GM21447 (cell line): ENCODE measurements around the gene AADACL2.

Source experiments
- ATAC-seq: cut with Tn5 transposase; IDR thresholded peaks from one replicate; pipeline ENCODE4 v1.9.1; 2021; ENCODE audit not compliant: unreplicated experiment

AADACL2 gene, protein sequence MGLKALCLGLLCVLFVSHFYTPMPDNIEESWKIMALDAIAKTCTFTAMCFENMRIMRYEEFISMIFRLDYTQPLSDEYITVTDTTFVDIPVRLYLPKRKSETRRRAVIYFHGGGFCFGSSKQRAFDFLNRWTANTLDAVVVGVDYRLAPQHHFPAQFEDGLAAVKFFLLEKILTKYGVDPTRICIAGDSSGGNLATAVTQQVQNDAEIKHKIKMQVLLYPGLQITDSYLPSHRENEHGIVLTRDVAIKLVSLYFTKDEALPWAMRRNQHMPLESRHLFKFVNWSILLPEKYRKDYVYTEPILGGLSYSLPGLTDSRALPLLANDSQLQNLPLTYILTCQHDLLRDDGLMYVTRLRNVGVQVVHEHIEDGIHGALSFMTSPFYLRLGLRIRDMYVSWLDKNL

DNA sequence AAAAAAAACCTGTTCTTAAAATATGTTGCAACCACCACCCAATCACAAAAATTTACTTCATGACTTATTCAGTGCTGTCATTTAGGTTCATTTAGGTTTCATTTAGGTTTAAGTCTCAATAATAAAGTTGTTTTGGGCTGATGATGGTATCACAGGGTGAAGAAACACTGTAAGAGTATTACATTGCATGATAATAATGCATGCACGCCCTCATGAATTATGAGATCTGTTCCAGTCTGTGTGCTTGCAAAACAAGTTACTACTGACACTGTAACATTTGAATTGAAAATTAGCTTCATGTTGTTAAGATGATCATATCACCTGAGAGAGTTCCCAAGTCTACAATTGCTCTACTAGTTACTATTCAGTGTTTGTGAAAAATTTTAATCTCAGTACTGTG, at the start of gene AADACL2:
AADACL2 (plus strand) TSS at position 315 of the 400 bp plus-strand sequence. CDS start 109 bp downstream, outside the sequence.
- ATAC-seq = no peak

DNA sequence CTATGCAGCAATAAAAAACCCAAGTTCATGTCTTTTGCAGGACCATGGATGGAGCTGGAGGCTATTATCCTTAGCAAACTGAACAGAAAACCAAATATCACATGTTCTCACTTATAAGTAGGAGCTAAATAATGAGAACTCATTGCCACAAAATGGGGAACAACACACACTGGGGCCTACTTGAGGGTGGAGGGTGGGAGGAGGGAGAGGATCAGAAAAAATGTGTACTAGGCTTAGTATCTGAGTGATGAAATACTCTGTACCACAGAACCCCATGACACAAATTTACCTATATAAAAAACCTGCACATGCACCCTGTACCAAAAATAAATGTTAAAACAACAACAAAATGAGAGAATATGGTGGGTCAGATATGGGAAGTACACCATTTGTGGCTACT, 49.6 kb upstream of the AADACL2 start:
- ATAC-seq = no peak

DNA sequence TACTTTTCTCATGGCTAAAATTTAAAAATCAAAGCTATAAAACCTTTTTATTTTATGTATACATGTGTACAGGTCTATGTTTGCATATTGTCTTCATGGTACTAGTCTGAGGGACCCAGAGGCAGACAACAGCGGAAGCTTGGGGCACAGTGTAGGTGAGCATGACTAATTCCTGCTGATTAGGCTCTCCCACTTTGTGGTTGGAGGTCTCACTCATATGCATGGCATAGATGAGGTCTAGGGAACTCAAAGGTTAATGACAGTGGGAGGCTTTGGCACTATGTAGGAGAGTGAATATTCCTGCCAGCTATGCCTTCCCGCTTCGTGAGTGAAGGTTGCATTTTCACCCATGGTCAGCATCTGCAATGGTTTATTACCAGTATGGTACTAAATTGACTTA, 47.5 kb upstream of the AADACL2 start:
- no peak for ATAC-seq

DNA sequence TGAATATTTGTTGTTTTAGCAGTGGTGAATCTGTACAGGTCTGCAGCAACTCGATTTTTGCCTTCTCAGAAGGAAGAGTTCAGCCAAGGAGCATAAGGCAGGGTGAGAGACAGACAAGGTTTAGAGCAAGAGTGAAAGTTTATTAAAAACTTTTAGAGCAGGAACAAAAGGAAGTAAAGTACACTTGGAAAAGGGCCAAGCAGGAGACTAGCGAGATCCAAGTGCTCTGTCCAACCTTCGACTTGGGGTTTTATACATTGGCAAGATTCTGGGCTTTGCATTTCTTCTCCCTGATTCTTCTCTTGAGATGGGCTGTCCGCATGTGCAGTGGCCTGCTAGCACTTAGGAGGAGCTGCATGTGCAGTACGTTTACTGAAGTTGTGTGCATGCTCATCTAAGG, 46.7 kb upstream of the AADACL2 start:
- ATAC-seq = no peak

DNA sequence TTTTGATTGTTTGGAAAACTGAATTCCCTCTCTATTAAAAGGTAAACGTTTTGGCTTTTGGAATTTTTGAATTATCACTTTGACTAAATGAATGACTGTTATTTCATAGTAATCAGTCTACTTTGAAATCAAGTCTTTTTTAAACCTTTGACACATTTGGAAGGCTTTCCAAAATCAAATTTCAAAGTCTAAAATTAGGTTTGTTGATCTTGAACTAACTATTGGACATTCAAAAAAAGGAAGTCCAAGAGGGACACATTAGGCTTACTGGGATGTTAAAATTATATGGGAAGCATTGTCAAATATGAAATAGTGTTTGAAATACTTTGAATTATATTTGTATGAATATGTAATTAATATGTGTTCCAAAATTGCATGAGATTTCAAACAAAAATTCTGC, 45.2 kb upstream of the AADACL2 start:
- ATAC-seq = no peak

DNA sequence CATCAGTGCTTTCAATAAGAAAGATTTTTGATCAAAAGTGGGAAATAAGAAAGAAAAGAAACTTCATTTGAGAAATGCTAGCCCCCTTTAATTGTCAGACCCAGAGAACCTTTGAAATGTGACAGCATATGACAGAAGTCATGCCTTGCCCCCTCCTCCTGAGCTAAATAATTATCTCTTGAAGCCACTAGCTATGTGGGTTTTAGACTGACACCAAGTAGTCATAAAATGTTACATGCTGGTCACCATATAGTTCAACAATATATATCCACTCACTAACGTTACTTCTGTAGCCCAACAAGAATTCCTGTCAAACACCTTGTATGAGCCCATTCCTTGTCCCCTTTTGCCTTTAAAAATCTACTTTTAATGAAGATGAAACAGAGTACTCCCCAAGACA, 43.1 kb upstream of the AADACL2 start:
- no peak for ATAC-seq

DNA sequence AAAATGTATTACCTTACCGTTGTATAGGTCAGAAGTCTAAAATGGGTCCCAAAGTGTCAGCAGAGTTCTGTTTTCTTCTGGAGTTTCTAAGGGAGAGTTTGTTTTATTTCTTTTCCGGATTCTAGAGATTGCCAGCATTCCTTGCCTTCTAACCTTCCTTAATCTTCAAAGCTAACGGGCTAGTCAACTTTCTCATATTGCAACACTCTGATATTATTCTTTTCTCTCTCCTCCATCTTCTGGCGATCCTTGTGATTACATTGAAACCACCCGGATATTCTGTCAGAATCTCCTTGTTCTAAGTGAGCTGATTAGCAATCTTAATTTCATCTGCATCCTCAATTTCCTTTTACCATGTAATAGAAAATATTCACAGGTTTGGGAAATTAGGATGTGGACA, 36.2 kb upstream of the AADACL2 start:
- ATAC-seq = no peak

DNA sequence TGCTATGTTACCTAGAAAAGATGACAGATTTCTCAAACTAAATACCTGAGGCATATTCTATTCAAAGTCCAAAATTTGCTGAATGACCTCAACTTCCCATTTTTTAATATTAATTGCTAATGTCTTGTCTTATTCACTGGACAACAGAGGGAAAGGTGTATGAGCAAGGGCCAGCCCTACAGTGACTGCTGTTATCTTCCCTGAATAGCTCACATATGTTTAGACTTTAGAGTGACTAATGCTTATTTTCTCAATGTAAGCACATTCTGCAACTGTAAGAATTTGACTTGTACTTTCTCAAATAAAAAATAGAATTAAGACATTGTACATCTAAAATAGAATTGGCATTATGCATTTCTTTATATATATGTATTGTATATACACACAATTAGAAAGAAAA, 26.5 kb upstream of the AADACL2 start:
- ATAC-seq = no peak

DNA sequence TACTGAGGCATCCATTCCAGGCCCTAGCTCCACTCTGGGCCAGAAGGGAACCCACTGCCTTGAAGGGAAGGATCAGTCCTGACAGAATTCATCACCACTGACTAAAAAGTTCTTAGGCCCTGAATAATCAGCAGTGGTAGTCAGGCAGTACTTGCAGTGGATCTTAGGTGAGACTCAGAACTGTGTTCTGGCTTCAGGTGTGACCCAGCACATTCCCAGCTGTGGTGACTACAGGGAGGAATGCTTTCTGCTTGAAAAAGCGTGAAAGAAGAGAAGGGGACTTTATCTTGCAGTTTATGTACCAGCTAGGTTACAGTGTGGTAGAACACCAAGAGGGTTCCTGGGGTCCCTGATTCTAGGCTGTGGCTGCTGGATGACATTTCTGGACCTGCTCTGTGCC, 24.9 kb upstream of the AADACL2 start:
- no peak for ATAC-seq

DNA sequence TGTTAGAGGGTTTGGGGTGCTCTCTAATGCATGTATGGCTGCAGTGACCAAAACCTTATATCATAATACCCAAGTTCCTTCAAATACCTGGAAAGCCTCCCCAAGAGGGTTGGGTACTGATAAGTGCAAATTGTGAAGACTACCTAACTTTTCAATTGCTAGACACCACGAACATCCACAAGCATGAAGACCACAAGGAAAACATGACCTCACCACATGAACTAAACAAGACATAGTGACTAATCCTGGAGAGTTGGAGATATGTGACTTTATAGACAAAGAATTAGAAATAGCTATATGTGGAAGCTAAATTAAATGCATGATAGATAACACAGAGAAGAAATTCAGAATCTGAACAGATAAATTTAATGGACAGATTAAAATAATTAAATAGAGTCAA, 23.9 kb upstream of the AADACL2 start:
- no peak for ATAC-seq

DNA sequence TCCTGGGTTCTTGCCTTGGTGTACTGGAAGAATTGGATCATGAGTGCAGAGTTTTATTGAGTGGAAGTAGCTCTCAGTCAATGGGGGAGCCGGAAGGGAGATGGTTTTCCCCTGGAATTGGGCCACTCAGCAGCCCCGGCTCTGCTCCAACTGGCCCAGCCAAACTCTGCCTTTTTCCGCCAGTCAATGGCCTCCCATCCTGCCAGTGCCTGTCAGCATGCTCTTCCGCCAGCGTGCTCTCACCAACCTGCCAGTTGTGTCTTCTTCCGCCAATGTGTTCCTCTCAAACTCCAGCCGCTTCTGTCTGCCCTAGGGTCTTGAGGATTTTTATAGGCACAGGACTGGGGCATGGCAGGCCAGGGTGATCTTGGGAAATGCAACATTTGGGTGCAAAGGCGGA, 12.4 kb upstream of the AADACL2 start:
- no peak for ATAC-seq

DNA sequence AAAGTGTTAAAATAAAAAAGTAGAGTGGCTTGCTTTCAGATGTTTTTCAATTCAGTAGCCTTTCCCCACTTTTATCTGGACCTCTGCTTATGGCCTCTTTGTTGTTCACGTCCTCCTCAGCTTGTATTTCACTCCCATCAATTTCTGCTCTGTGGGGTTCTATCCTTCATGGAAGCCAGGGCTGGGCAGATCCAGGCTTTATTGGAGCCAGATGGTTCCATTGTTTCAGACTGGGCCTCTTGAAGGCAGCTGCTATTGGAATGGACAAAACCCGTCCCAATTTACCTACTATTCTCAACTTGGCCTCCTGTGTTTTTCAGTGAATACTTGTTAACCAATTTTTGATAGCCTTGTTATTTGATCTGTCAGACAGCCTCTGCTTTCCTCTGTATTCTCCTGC, 10.9 kb upstream of the AADACL2 start:
- ATAC-seq = no peak

DNA sequence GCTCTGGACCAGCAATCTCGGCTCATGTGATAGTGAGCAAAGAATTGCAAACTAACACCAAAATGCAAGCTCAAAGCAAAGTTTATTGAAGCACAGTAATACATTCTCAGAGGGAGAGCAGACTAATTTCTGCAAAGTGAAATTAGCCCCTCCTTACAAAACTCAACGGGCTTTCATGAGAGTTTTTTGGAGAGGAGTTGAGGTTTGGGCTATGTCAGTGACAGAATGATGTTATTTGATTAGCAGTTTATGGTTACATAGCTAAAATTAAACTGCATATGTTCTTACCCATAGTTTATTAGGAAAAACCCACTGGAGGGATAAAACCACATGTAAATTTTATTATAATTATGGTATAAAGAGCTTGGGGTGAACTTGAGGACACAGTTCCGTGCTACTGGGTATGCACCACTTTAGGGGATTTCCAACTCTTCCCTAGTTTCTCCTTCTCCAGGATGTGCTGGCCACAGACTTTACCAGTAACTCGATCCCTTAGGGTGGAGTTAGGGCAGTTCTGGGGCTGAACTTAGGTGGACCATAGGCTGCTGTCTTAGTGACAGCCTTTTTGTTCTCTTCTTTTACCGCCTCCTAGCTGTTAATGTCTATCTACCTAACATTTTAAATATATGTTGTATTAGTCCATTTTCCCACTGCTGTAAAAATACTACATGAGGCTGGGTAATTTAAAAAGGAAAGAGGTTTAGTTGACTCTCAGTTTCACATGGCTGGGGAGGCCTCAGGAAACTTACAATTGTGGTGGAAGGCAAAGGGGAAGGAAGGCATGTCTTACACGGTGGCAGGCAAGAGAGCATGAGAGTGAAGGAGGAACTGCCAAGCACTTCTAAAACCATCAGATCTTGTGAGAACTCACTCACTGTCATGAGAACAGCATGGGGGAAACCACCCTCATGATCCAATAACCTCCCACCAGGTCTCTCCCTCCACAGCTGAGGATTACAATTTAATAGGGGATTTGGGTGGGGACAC, 8.9 kb upstream of the AADACL2 start:
- no peak for ATAC-seq

DNA sequence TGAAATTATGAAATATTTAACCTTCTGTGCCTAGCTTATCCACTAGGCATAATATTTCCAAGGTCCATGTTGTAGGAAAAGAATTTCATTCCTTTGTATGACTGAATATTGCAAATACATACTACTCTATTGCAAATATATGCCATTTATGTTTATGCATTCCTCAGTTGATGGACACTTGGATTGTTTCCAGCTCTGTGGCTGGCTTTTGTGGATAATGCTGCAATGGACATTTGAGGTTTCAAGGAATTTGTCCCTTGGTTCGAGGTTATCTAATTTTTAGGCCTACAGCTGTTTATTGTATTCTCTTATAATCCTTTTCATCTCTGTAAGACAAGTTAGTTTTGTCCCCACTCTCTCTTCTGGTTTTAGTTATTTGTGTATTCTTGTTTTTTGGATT, 7.7 kb upstream of the AADACL2 start:
- ATAC-seq = no peak

DNA sequence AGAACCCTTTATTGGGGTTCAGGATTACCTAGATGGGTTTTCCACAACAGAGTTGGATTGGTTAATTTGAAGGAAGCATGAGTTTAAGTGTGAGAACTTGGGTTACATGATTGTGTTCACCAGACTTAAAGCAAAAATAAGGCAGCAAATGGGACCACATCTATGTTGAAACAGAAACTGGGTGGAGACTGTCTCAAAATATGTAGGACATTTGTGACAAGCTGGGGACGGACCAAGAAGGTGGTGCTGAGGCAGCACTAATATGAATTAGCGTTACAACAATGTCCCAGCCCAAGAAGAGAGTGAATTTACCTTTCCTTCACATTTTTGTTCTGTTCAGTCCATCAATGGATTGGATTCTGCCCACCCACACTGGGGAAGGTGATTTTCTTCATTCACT, 866 bp upstream of the AADACL2 start:
- no peak for ATAC-seq

DNA sequence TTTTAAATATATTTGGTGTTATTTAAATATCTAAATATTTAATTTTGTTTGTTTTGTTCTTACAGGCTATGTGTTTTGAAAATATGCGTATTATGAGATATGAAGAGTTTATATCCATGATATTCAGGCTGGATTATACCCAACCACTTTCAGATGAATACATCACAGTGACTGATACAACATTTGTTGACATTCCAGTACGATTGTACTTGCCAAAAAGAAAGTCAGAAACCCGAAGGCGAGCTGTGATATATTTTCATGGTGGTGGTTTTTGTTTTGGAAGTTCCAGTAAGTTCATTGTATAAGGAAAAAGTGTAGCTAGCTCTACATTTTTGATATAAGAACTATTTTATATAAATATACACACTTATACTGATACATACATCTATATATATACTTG, 6.9 kb downstream of the AADACL2 start:
- no peak for ATAC-seq

DNA sequence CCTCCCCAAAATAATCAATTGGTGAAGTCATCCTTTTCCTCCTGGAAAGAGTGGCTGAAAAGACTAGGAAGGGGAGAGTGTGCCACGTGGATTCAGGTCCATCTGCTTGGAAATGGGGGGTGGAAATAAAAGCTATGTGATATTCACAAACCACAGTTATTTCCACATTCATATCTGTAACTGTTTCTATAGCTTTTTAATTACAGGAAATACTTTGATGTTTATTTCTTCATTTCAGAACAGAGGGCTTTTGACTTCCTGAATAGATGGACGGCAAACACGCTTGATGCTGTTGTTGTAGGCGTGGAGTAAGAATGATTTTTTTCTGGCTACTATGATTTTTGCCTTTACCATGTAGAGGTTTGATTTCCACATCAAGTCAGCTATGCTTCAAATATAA, 10.1 kb downstream of the AADACL2 start:
- no peak for ATAC-seq

DNA sequence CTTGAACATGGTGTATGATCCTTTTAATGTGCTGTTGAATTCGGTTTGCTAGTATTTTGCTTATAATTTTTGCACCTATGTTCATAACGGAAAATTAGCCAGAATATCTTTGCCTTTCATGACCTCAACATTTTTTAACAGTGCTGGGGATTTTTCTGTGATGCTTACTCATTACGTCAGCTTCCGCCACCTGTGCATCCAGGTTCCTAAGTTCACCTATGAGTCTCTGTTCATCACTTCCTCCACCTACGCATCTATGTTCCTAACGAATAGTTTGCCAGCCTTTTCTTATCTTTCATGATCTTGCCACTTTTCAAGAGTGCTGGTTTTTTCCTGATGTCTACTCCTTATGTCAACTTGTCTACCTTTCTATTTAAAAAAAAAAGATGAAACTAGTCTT, 16.5 kb downstream of the AADACL2 start:
- ATAC-seq = no peak

DNA sequence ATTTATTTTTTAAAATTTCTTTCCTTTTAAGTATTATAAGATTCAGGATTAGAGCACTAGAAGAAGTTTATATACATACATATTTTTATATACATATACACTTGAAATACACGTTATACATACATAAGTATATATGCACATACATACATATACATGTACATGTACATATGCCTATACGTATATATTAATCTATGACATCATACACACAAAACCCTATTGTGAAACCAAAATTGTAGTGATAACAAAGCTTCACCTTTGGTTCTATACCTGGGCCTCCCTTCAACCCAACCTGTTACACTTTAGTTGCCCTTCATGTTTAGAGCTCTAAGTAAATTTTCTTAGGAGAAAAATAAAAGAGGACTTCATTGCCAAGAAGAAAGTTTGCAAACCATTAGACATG, 17.0 kb downstream of the AADACL2 start:
- no peak for ATAC-seq

DNA sequence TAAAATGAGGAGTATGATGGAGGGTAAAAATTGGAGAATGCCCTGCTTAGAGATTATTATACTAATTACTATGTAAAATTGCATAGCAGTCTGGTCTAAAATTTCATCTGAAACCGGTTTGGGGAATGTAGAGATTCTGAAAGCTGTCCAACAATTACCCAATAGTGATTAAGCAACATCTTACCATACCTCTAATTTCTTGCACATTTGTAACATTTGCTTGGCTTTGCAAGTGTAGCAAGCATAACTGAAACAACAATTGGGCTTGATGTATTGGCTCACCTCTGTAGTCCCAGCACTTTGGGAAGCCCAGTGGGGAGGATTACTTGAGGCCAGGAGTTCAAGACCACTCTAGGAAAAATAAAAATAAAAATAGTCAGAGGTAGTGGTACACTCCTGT, 17.4 kb downstream of the AADACL2 start:
- ATAC-seq = no peak

DNA sequence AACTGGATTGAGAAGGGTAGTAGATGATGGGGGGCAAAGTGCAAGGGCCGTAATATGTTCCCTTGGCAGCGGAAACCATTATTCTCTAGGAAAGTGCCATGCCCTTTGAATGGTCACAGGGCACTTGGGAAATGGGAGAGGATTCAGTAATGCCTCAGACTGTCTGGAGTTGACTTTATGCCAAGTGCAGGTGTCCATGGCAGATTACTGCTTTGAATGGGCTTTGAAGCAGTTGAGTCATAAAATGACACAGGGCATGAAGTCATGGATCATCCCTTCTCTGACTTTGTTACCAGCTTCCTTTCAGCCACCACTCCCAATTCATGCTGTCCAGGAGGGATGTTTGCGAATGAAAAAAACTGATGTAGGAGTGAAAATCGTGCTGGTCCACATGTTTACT, 20.1 kb downstream of the AADACL2 start:
- no peak for ATAC-seq

DNA sequence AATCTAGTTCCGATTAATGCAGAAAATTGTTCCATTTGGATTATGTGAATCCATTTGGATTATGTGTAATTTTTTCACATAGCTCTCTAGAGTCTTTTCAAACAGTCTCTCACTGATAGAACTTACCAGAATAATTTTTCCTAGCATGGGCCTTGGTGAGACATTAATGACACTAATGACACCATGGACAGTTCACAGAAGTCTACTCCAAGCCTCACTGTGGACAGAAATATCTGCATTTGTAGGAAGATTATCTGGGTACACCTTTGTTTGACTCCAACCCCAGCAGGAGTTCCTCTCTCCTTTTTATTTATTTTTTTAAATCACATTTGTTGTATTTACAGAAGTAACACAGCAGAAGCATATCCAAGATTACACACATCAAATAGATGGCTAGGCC, 27.9 kb downstream of the AADACL2 start:
- ATAC-seq = no peak
